HCEC 1CT (cell line): ENCODE data around the gene EMID1.
"Not testable (repeated sequence)": the region's sequence is repeated elsewhere in the genome, so short reads cannot be mapped to it uniquely, and the experiment has no call there.

Experiments used
- DNase-seq: peaks from one replicate; pipeline ENCODE4 v3.0.0-alpha.2; 2017

EMID1 gene

GRCh38 chr22:29211466-29211865, 5.8 kb downstream of the EMID1 start:
- no peak for DNase-seq

- DNase-seq = no peak
These were observed 7.0 kb downstream of the EMID1 start for GRCh38 chr22:29212743-29213142.

- no peak for DNase-seq
These were observed 7.8 kb downstream of the EMID1 start for GRCh38 chr22:29213493-29213892.

GRCh38 chr22:29214232-29214631, 8.5 kb downstream of the EMID1 start:
- DNase-seq = no peak

- no peak for DNase-seq
These were observed 9.5 kb downstream of the EMID1 start for GRCh38 chr22:29215012-29215860.

GRCh38 chr22:29216011-29216872, 10.5 kb downstream of the EMID1 start:
- DNase-seq = no peak

- DNase-seq = no peak
These were observed 11.4 kb downstream of the EMID1 start for GRCh38 chr22:29216873-29217666.

- no peak for DNase-seq
These were observed 12.4 kb downstream of the EMID1 start for GRCh38 chr22:29217827-29218757.

GRCh38 chr22:29218758-29219408, 13.2 kb downstream of the EMID1 start:
- no peak for DNase-seq

- not testable (repeated sequence) for DNase-seq
These were observed 13.7 kb downstream of the EMID1 start for GRCh38 chr22:29219409-29219782.

GRCh38 chr22:29219881-29220670, 14.4 kb downstream of the EMID1 start:
- DNase-seq = no peak

- DNase-seq = no peak
These were observed 18.6 kb downstream of the EMID1 start for GRCh38 chr22:29224121-29224858.

- no peak for DNase-seq
These were observed 19.2 kb downstream of the EMID1 start for GRCh38 chr22:29224859-29225410.

GRCh38 chr22:29225422-29226090, 19.9 kb downstream of the EMID1 start:
- DNase-seq = peak; percentile 37

- no peak for DNase-seq
These were observed 20.8 kb downstream of the EMID1 start for GRCh38 chr22:29226351-29226981.

- DNase-seq = no peak
These were observed 25.5 kb downstream of the EMID1 start for GRCh38 chr22:29230972-29231875.
